Right lobe of liver (tissue), 6 donors: Measurements from ENCODE around the gene SLC15A1. TPM values are rescaled to one million over a fixed set of nuclear protein-coding genes. Genes with fewer than 3 reads are reported as not detected.

ENCODE experiments used
- ATAC-seq, 4 donors: fragments of 200-7000 bp; cut with Tn5 transposase; one replicate each; pipeline ENCODE4 v1.9.1; 2020; ENCODE audit warnings: mild to moderate bottlenecking in 4 of 4, moderate library complexity in 4 of 4
- DNase-seq, 3 donors: peaks; one replicate each; pipeline ENCODE4 v3.0.0-alpha.2; 2020
- H3K27ac ChIP-seq, 3 donors: fragments of 200-600 bp; one replicate each; pipeline ENCODE4 v1.8.0; 2022
- H3K27me3 ChIP-seq, 2 donors: fragments of 200-600 bp; one replicate each; pipeline ENCODE4 v1.8.0; 2022
- H3K36me3 ChIP-seq, 4 donors: fragments of 200-600 bp; sonication (generic) in 1 of 4; one replicate each; pipeline versions ENCODE4 v1.5.1 to v1.8.0; 2017 to 2022; ENCODE audit warnings: control low read depth in 1 of 4
- H3K4me1 ChIP-seq, 4 donors: fragments of 200-600 bp; sonication (generic) in 1 of 4; one replicate each; pipeline versions ENCODE4 v1.5.1 to v1.8.0; 2017 to 2022; ENCODE audit warnings: control low read depth in 1 of 4
- H3K4me3 ChIP-seq, 3 donors: fragments of 200-600 bp; one replicate each; pipeline ENCODE4 v1.8.0; 2022
- H3K9me3 ChIP-seq, 4 donors: fragments of 200-600 bp; sonication (generic) in 1 of 4; one replicate each; pipeline versions ENCODE4 v1.5.1 to v1.8.0; 2017 to 2022; ENCODE audit warnings: control low read depth in 1 of 4
- CTCF ChIP-seq, 4 donors: fragments of 200-600 bp in 3 of 4; fragments of 450-650 bp in 1 of 4; IDR thresholded peaks; one replicate each; pipeline versions ENCODE4 v1.5.1 to v1.8.0; 2016 to 2022; ENCODE audit warnings: antibody characterized with exemption in 4 of 4, mild to moderate bottlenecking in 2 of 4
- POLR2A ChIP-seq: fragments of 450-650 bp; IDR thresholded peaks from one replicate; pipeline ENCODE4 v1.6.1; 2017; ENCODE audit warnings: antibody characterized with exemption, mild to moderate bottlenecking
- WGBS: methylation state at CpG from one replicate; pipeline ENCODE4 v1.1.6; 2018; ENCODE audit warnings: low coverage, low lambda C conversion rate; ENCODE audit not compliant: insufficient coverage; ENCODE audit errors: missing lambda C conversion rate; 5-methylcytosine and 5-hydroxymethylcytosine counted together
- intact Hi-C, 2 donors: fragments of 100-400 bp; cut with DNase I; formaldehyde crosslinking; loops; one replicate each; pipeline versions ENCODE4 v1.11.2 to v1.14.1; 2022
- total RNA-seq, 6 experiments: library from RNA; depleted of rRNA in 2 of 6; stranded (reverse); fragments of >200 nt in 2 of 6; fragmentation: NEBNext Ultra II Directional in 3 of 6; extraction: Animal tissue kit (Norgen Biotek cat#: 25700) in 3 of 6; gene quantifications; one replicate each; pipeline versions ENCODE4 v1.1.0 to v1.2.4, GENCODE V29; 2016 to 2023
- donor health status: DM: no; HTN: yes; CAD: no.
- donor health status: DM: no; HTN: no; CAD: no.
- donor health status: DM: no; HTN: no; CAD: no.
- donor health status: DM: no; HTN: yes; CAD: no.
- donor health status: DM: no; HTN: yes; CAD: no.

SLC15A1 gene
- total RNA-seq, 6 experiments from 2014 or later = 13.5 to 26.8 (median 17.3) TPM

- ATAC-seq (no peak), DNase-seq (no peak)
- intact Hi-C loops = no loop called here
- Histone ChIP-seq H3K27me3 (no peaks in the 10 kb centered on the region), H3K9me3 (no peaks in the 10 kb centered on the region), H3K4me1 (no peaks in the 10 kb centered on the region), H3K36me3 (no peaks in the 10 kb centered on the region), H3K4me3 (no peak overlapping the region), H3K27ac (no peak overlapping the region)
- TF ChIP-seq CTCF (IDR thresholded peaks at IDR 0.05) (no peak), POLR2A (no peak)
- 95% methylated on average over 10 of the region's 17 CpGs for WGBS
Measured at GRCh38 chr13:98731038-98731437, 21.4 kb downstream of the SLC15A1 start.

- H3K27ac ChIP-seq = no peak overlapping the region
- DNase-seq (no peak), ATAC-seq (no peak)
- TF ChIP-seq POLR2A = no peak
- TF ChIP-seq CTCF (IDR thresholded peaks at IDR 0.05) = no peak
- intact Hi-C loops = no loop called here
- no peaks in the 10 kb centered on the region for H3K9me3 ChIP-seq
- H3K27me3 ChIP-seq = no peaks in the 10 kb centered on the region
- H3K4me3 ChIP-seq = no peak overlapping the region
- peaks cover 0 to 4% (median 1%) of the 10 kb centered on the region in 4 donors for H3K36me3 ChIP-seq
- WGBS = 87% methylated on average over 3 of the region's 23 CpGs
- no peaks in the 10 kb centered on the region for H3K4me1 ChIP-seq
Measured at GRCh38 chr13:98730441-98730840, 22.0 kb downstream of the SLC15A1 start.

GRCh38 chr13:98729658-98730057 lies 22.8 kb downstream of the SLC15A1 start:
- DNase-seq = no peak
- no peak for ATAC-seq
- TF ChIP-seq POLR2A (no peak), CTCF (IDR thresholded peaks at IDR 0.05) (no peak)
- Histone ChIP-seq H3K27me3 (no peaks in the 10 kb centered on the region), H3K36me3 (peaks cover 0 to 7% (median 3%) of the 10 kb centered on the region in 4 donors), H3K27ac (no peak overlapping the region), H3K4me1 (no peaks in the 10 kb centered on the region), H3K4me3 (no peak overlapping the region), H3K9me3 (no peaks in the 10 kb centered on the region)
- 86% methylated on average over 7 of the region's 8 CpGs for WGBS
- intact Hi-C loops = no loop called here

GRCh38 chr13:98722958-98723357 lies 29.5 kb downstream of the SLC15A1 start:
- no peak overlapping the region for H3K27ac ChIP-seq
- H3K36me3 ChIP-seq = peaks cover 0 to 12% (median 3%) of the 10 kb centered on the region in 4 donors
- no peaks in the 10 kb centered on the region for H3K9me3 ChIP-seq
- TF ChIP-seq POLR2A (no peak), CTCF (IDR thresholded peaks at IDR 0.05) (no peak)
- WGBS = 75% methylated on average over 2 of the region's 3 CpGs
- peaks cover 0 to 19% (median 8%) of the 10 kb centered on the region in 4 donors for H3K4me1 ChIP-seq
- DNase-seq (no peak), ATAC-seq (no peak)
- intact Hi-C loops = no loop called here
- no peaks in the 10 kb centered on the region for H3K27me3 ChIP-seq
- H3K4me3 ChIP-seq = no peak overlapping the region
